Measurements from ENCODE around the gene ZNF48. TPM values are rescaled to one million over a fixed set of nuclear protein-coding genes. Genes with fewer than 3 reads are reported as not detected.

Gene ZNF48
- total RNA-seq, 2 experiments from 2014 or later, result 16.9 to 18.2 TPM

DNA sequence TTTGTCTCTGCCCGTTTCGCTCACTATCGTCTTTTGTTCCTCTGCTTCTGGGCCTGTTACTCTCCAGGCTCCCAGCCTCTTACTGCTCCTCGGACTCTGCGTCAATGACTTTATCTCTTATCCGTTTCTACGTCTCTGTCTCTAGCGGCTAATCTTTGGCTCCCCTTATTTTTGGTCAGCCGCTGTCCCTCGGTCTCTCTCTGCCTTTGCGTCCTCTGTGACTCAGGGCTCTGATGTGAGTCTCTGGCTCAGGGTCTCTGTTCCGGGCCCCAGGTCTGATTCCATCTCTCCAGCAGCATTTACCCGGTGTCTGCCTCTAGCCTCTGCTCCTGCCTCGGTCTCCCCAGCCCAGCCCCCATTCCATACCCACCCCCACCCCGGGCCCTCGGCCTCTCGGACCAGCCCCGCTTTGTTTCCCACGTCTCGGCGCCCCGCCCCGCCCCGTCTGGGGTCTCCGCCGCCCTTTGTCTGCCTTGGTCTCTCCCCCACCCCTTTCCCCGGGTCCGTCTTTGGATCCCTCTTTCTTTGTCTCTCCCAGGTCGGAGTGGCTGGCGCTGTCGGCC lies 547 bp upstream of the ZNF48 start:
- CTCF ChIA-PET, result interaction anchor here (0.8 to 3.2 kb wide), 8 partner anchors 13 to 255 kb away, joined by 3 to 15 read pairs (median 9); partner anchors contain the start of genes DCTPP1 and ZNF771
- POLR2A ChIA-PET, result interaction anchor here (0.5 to 1.9 kb wide), 5 partner anchors 12 to 39 kb away, joined by 3 to 10 read pairs (median 8); partner anchors contain the start of genes CD2BP2, SEPTIN1 and ZNF771

DNA sequence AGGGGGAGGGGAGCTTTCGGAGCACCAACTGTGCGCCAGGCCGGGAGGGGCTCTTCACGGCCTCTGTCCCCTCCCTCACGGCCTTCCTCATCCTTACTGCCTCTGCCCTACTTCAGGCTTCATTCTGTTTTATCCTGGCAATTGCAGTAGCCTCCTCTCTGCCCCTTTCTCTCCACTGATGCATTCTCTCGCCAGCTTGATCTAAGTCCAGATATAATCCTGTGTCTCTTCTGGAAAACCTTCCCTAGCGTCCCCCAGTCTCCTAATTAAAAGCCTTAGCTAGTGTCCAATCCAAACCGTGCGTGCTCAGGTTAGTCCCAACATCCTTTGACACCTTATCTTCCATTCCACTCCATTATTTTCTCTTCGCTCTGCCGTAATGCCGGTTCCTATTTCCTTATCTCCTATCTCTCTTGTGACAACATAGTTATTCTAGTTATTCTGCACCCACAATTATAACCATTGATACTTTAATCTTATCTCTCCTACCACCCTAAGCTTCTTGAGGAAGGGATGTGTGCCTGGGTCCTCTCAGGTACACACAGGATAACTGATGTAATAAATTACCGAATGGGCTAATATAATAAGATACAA lies 869 bp downstream of the ZNF48 start:
- CTCF ChIA-PET, result interaction anchor here (0.6 to 3.2 kb wide), 9 partner anchors 11 to 219 kb away, joined by 3 to 15 read pairs (median 8); partner anchors contain the start of genes DCTPP1 and ZNF771
- POLR2A ChIA-PET, result interaction anchor here (1.5 to 1.9 kb wide), 3 partner anchors 11 to 13 kb away, joined by 6 to 10 read pairs (median 10); partner anchors contain the start of genes SEPTIN1 and ZNF771

DNA sequence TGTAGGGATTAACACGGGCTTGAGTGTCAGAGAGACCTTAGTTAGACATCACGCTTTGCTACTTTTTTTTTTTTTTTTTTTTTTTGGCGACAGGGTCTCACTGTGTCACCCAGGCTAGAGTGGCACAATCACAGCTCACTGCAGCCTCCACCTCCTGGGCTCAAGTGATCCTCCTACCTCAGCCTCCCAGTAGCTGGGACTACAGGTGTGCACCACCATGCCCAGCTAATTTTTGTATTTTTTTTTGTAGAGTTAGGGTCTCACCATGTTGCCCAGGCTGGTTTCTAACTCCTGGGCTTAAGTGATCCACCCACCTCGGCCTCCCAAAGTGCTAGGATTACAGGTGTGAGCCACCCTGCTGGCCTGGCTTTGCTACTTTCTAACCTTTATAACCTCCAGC lies 1.4 kb downstream of the ZNF48 start:
- POLR2A ChIA-PET, result interaction anchor here (1.8 to 1.9 kb wide), 2 partner anchors 13 to 14 kb away, joined by 6 to 10 read pairs; partner anchors contain the start of gene SEPTIN1
- CTCF ChIA-PET, result interaction anchor here (1.0 to 3.2 kb wide), 6 partner anchors 11 to 219 kb away, joined by 3 to 15 read pairs (median 10); partner anchors contain the start of gene ZNF771

DNA sequence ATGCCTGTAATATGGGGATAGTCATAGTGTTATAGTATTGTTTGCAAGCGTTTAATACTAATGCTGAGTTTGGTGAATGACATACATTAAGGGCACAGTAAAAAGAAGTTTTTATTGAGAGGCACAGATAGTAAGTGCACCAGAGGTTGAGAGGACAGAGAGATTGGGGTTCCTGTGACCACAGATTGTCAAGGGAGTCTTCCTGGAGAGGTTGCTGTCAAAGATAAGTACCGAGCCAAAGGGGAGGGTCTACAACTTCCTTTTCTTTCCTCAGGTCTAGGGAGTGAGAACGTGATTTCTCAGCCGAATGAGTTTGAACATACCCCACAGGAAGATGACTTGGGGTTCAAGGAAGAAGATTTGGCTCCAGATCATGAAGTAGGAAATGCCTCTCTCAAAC lies 1.8 kb downstream of the ZNF48 start:
- POLR2A ChIA-PET, result interaction anchor here (1.1 to 1.8 kb wide), 2 partner anchors 12 to 14 kb away, joined by 3 to 6 read pairs; partner anchors contain the start of gene SEPTIN1
- CTCF ChIA-PET, result interaction anchor here (1.0 to 2.7 kb wide), 3 partner anchors 10 to 218 kb away, joined by 3 to 15 read pairs (median 10); partner anchors contain the start of gene ZNF771

DNA sequence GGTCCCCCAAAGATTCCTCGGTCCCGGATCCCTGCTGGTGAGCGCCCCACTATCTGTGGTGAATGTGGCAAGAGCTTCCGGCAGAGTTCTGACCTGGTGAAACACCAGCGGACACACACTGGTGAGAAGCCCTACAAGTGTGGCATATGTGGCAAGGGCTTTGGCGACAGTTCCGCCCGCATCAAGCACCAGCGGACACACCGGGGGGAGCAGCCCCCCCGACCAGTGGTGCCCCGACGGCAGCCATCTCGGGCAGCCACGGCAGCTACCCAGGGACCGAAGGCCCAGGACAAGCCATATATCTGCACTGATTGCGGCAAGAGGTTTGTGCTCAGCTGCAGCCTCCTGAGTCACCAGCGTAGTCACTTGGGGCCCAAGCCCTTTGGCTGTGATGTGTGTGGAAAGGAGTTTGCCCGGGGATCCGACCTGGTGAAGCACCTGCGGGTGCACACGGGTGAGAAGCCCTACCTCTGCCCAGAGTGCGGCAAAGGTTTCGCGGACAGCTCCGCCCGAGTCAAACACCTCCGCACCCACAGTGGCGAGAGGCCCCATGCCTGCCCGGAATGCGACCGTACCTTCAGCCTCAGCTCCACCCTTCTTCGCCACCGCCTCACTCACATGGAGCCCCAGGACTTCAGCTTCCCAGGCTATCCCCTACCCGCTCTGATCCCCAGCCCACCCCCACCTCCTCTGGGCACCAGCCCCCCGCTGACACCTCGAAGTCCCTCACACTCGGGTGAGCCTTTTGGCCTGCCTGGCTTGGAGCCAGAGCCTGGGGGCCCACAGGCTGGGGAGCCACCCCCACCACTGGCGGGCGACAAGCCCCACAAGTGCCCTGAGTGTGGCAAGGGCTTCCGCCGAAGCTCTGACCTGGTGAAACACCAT lies 2.8 kb downstream of the ZNF48 start:
- POLR2A ChIA-PET, result interaction anchor here (0.9 to 1.9 kb wide), 3 partner anchors 9 to 20 kb away, joined by 3 to 7 read pairs (median 4); partner anchors contain the start of genes SEPTIN1 and ZNF771
- CTCF ChIA-PET, result interaction anchor here (0.6 to 1.7 kb wide), 2 partner anchors 9 to 110 kb away, joined by 4 to 10 read pairs; partner anchors contain the start of gene ZNF771

DNA sequence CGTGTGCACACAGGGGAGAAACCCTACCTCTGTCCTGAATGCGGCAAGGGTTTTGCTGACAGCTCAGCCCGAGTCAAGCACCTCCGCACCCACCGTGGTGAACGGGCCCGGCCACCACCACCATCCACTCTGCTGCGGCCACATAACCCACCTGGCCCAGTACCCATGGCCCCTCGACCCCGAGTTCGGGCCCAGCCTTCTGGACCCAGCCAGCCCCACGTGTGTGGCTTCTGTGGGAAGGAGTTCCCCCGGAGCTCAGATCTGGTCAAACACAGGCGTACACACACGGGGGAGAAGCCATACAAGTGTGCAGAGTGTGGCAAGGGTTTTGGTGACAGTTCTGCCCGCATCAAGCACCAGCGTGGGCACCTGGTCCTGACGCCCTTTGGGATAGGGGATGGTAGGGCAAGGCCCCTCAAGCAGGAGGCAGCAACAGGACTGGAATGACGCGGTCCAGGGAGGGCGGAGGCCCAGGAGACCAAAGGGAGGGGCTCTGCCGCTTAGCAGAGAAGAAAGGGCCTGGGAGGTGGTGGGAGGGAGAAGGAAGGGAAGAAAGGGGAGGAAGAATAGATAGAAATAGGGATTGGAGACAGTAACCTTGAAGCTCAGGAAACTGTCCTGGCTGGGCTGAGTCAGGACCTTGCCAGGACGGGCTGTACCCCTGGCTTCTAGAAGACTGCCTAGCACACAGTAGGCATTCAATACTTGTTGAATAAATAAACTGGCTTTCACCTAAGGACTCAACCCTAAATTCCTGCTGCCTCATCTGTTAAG lies 3.6 kb downstream of the ZNF48 start:
- ChIA-PET POLR2A (interaction anchor here (1.9 kb wide), 1 partner anchor 8 kb away, joined by 7 read pairs; the partner anchor contains the start of gene ZNF771), CTCF (interaction anchor here (0.9 to 1.7 kb wide), 6 partner anchors 9 to 28 kb away, joined by 3 to 10 read pairs (median 4); partner anchors contain the start of genes SEPTIN1, TBC1D10B and ZNF771)

DNA sequence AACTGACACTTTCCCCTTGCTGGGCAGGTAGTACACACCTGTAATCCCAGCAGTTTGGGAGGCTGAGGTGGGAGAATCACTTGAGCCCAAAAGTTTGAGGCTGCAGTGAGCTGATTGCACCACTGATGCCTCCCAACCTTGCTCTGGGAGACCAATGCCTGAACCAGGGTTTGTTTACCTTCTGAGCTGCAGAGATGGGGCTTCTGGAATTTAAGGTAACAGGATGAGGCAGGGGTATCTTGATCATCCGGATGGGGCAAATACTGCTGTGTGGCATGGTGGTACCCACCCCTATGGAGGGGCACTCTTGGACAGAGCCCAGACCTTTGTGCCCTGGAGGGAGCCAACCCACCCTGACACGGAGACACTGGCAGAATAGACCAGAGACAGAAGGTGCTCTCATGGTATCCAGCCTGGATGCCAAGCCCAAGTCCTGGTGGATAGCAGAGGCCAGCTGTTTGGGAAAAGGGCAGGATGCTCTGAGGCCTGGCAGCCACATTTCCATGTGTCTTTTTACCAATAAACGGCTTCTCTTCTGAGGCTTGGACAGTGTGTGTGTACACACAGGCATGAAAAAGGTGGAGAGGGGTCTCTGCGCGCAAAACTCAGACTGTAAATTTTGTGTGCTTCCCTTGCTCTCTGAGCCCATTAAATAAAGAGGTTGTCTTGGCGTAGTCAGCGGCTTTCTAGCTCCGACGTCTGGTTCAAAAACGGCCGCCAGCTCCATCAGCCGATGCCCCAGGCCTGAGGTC lies 4.4 kb downstream of the ZNF48 start:
- CTCF ChIA-PET, result interaction anchor here (0.9 to 1.4 kb wide), 5 partner anchors 10 to 29 kb away, joined by 3 to 7 read pairs (median 3); partner anchors contain the start of genes SEPTIN1 and TBC1D10B
- POLR2A ChIA-PET, result interaction anchor here (0.8 to 1.9 kb wide), 2 partner anchors 8 to 17 kb away, joined by 3 to 7 read pairs; partner anchors contain the start of genes SEPTIN1 and ZNF771

DNA sequence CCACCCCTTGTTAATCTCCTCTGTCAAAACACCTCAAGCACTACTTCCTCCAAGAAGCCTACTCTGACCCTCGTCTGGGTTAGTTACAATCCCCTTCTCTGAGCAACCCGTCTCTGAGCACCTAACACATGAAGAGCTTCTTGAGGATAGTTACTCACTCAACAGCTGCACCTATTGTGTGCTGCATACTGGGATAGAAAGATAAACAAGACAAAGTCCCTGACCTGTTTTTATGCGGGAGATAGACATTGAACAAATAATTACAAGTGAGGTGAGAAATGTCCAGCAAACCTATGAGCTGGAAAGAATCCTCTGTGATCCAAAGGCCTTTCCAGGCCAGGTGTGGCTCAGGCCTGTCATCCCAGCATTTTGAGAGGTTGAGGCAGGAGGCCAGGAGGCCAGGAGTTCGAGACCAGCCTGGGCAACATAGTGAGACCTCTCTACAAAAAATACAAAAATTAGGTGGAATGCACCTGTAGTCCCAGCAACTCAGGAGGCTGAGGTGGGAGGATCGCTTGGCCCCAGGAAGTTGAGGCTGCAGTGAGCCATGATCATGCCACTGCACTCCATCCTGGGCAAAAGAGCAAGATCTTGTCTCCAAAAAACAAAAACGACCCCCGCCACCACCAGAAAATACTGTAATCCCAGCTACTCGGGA lies 6.7 kb downstream of the ZNF48 start:
- POLR2A ChIA-PET, result interaction anchor here (0.6 kb wide), 1 partner anchor 205 kb away, joined by 5 read pairs; no protein-coding TSS in a partner anchor
- CTCF ChIA-PET, result interaction anchor here (1.1 to 1.5 kb wide), 2 partner anchors 7 to 46 kb away, joined by 3 read pairs; no protein-coding TSS in a partner anchor

DNA sequence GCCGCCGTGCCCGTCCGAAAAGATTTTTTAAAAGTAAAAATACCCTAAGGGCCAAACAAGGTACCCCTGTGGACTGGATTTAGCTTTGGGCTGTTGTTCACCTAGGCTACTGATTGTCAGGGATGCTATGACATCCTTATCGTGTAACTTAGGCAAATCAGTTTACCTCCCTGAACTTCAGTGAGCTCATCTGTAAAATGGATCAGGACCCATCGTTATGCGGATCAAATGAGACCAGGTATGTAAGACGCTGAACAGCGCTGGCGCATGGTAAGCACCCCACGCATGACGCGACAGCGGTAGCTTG lies 11.5 kb downstream of the ZNF48 start:
- POLR2A ChIA-PET, result interaction anchor here (0.9 to 1.9 kb wide), 12 partner anchors 8 to 227 kb away, joined by 3 to 10 read pairs (median 4); partner anchors contain the start of genes CD2BP2, DCTPP1, SEPTIN1 and ZNF48
- CTCF ChIA-PET, result interaction anchor here (0.6 to 4.1 kb wide), 10 partner anchors 9 to 315 kb away, joined by 3 to 28 read pairs (median 4); partner anchors contain the start of genes DCTPP1, SEPTIN1, TBX6 and ZNF48

DNA sequence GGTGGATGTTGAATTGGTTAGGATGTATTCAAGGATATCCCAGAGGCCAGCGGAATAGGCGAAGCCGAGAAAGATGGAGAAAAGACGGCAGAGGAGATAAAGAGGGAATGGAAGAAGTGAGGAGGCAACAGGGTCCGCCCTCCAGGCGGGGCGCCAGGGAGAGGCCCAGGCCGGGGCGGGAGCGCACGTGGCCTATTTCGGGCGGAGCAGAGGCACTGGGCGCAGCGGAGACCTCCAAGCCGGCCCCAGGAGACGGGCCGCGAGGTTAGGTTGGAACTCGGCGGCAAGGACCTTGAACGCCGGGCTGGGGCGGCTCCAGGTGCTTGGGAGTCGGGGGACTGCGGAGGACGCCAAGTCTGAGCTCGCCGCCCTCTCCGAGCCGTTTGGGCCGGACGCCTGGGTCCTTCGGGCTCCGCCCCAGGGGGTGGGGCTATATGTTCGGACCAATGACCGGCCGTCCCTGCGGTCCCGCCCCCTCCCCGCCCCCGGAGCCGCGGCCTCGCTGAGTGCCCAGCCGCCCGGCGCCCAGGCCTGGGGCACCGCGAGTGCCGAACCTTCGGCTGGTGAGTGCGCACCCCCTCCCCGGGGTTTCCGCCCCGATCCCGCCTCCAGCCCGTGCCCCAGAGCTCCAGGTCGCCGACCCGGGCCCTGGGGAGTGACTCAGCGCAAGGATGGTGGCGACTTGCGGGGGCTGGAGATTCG lies 12.0 kb downstream of the ZNF48 start, which contains the start of gene ZNF771:
ZNF771 (plus strand) TSS at position 505 of the 702 bp plus-strand sequence. CDS start 448 bp downstream, outside the sequence.
- ChIA-PET POLR2A (interaction anchor here (0.6 to 1.9 kb wide), 15 partner anchors 9 to 227 kb away, joined by 3 to 10 read pairs (median 3); partner anchors contain the start of genes CD2BP2, DCTPP1, SEPTIN1 and ZNF48), CTCF (interaction anchor here (0.6 to 4.1 kb wide), 10 partner anchors 10 to 315 kb away, joined by 3 to 28 read pairs (median 4); partner anchors contain the start of genes DCTPP1, SEPTIN1, TBX6 and ZNF48)

DNA sequence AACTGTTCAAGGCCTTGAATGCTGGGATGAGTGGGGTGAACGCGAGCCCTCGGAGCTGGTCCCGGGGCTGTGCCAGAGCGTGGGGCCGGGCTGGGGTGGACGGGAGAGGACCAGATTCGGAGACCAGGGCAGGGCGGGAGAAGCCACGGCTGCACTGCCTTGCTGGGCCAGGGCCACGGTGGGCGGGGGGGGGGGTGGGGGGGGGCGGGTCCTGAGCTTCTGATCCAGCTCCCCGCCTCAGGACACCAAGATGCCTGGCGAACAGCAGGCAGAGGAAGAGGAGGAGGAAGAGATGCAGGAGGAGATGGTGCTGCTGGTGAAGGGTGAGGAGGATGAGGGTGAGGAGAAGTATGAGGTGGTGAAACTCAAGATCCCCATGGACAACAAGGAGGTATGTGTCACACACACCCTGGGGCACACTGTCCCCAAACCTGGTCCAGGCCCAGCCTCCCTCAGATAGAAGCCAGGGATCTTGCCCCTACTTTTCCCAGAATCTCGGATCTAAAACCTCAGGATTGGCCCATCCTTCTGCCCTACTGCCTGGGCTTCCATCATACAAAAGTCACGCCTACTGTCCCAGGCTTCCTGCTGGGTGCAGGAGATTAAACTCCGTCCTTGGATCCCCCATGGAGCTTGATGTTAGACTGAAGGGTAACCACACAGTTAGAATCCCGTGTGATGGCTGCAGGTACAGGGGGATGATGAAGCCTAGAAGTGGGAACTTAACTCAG lies 12.7 kb downstream of the ZNF48 start:
- ChIA-PET CTCF (interaction anchor here (0.6 to 4.1 kb wide), 8 partner anchors 10 to 217 kb away, joined by 4 to 28 read pairs (median 6); partner anchors contain the start of genes DCTPP1, SEPTIN1 and ZNF48), POLR2A (interaction anchor here (0.6 to 1.9 kb wide), 14 partner anchors 9 to 226 kb away, joined by 3 to 10 read pairs (median 3); partner anchors contain the start of genes CD2BP2, DCTPP1, SEPTIN1 and ZNF48)

DNA sequence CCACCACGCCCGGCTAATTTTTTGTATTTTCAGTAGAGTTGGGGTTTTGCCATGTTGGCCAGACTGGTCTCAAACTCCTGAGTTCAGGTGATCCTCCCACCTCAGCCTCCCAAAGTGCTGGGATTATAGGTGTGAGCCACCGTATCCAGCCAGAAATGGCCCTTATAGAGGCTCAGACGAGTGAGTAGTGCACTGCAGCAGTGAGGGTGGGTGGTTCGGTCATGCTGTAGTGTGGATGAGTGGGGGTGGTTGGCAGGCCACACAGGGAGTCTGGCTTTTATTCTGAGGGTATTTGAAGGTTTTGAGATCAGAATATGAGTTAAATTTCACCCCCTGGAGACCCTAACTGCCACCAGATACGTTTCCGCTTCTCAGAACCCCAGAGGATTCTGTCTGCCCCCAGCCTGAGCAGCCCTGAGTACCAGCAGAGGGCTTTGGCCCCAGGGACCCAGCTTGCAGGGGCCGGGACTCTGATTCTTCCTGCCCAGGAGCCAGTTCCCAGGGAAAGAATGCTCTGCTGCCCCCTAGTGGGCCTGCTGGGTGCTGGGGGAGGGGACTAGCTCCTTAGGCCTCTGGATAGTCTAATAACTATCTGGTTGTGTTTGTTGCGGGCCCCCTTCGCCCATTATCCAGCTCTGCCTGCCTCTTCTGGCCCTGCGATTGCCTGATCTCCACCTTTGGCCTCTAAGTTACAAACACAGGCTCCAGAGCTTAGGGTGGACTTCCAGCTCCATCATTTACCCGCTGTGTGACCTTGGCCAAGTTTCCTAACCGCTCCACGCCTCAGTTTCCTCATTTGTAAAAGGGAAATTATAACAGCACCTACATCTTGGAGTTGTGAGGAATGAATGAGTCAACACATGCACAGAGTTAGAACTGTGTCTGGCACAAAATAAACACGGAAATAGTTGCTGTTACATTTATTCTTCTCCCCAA lies 14.2 kb downstream of the ZNF48 start:
- CTCF ChIA-PET, result interaction anchor here (0.6 to 4.1 kb wide), 31 partner anchors 8 to 404 kb away, joined by 3 to 28 read pairs (median 4); partner anchors contain the start of genes DCTPP1, SEPTIN1, TBC1D10B and ZNF48
- POLR2A ChIA-PET, result interaction anchor here (0.6 to 1.8 kb wide), 7 partner anchors 9 to 83 kb away, joined by 3 to 8 read pairs (median 6); partner anchors contain the start of gene SEPTIN1

DNA sequence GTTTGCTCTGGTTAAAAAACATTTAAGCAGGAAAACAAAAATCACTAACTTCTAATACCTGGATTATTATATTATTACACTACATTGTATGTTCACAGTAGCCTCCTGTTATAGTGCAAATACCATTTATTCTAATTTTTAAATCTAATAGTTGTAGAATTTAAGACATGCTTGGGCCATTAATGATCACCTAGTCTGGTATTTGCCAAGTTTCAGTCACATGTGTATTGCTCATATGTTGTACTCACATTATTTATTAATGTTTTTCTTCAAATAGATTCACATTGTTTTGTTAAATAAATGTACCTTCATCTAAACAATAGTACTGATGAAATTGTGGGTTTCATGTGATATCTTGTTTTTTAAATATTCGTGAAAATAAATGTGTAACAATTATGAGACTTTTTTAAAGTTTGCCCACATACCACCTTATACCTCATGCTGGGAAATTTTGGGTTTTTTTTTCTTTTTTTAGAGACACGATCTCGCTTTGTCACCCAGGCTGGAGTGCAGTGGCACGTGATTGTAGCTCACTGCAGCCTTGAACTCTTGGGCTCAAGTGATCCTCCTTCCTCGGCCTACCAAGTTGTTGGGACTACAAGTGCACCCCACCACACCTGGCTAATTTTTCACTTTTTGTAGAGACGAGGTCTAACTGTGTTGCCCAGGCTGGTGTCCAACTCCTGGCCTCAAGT lies 18.0 kb downstream of the ZNF48 start:
- POLR2A ChIA-PET, result no interaction called here

More for the DNA sequence above, 18.0 kb downstream of the ZNF48 start:
- CTCF ChIA-PET, result interaction anchor here (2.9 kb wide), 1 partner anchor 18 kb away, joined by 10 read pairs; the partner anchor contains the start of gene ZNF48

Measured in activated CD8-positive, alpha-beta memory T cell treated with anti-CD3 and anti-CD28 coated beads for 36 hours (primary cell).